ENCODE results near the gene PTEN. TPM values are rescaled to one million over a fixed set of nuclear protein-coding genes. Genes with fewer than 3 reads are reported as not detected.
A peak's percentile ranks its signal among the peaks of the same experiment; 100 is the strongest.

The PTEN gene
- total and polyA plus RNA-seq, 7 donors = 27.0 to 180 (median 80.0) TPM

DNA sequence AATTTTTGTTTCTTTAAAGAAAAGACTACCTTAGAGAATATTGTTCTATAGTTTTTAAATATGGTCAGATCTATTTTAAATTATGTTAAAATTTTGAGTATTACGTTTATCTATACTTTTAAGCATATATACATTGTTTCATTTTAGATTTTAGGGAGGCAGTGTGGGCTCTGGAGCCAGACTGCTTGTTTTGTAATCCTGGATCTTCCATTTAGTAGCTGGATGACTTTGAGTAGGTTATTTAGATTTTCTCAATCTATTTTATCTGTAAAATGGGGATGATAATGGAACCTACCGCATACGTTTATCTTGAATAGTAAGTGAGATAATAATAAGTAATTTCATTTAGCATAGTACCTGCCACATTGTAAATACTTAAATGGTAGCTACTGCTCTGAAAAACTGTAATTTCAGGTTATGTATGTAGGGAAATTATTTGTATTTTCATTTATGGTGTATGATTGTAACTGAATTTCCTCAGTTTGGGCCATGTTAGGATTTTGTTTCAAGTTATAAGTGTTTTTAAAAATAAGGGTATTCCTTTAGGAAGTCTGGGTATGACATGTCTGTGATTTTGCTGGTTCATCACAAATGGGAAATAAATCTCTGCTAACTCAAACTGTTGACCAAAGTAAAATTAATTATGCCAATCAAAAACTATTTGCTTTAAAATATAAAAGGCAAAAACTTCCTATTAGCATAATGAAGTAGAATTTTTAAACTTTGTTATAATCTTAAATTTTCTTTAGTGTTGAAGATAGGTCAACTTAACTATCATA, 6.5 kb downstream of the PTEN start:
- TF ChIP-seq EP300 (IDR thresholded peaks at IDR 0.05) (no peak), POLR2AphosphoS5 (IDR thresholded peaks at IDR 0.05) (no peak), POLR2A (IDR thresholded peaks at IDR 0.05) (no peak)
- TF ChIP-seq, protein P1, sequence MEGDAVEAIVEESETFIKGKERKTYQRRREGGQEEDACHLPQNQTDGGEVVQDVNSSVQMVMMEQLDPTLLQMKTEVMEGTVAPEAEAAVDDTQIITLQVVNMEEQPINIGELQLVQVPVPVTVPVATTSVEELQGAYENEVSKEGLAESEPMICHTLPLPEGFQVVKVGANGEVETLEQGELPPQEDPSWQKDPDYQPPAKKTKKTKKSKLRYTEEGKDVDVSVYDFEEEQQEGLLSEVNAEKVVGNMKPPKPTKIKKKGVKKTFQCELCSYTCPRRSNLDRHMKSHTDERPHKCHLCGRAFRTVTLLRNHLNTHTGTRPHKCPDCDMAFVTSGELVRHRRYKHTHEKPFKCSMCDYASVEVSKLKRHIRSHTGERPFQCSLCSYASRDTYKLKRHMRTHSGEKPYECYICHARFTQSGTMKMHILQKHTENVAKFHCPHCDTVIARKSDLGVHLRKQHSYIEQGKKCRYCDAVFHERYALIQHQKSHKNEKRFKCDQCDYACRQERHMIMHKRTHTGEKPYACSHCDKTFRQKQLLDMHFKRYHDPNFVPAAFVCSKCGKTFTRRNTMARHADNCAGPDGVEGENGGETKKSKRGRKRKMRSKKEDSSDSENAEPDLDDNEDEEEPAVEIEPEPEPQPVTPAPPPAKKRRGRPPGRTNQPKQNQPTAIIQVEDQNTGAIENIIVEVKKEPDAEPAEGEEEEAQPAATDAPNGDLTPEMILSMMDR (IDR thresholded peaks at IDR 0.05) = no peak
- Histone ChIP-seq H3K4me1 (peaks cover 0 to 72% (median 55%) of the 10 kb centered on the region in 4 donors), H3K36me3 (peaks cover 0 to 3% (median 0%) of the 10 kb centered on the region in 4 donors), H3K27me3 (no peaks in the 10 kb centered on the region), H3K4me3 (peak overlapping the region in 1 of 4 donors; percentile 82), H3K27ac (peak overlapping the region in 2 of 4 donors; percentile 5 to 99), H3K9me3 (no peaks in the 10 kb centered on the region)
- no peak for DNase-seq
- WGBS, 2 donors = 86 to 88% methylated on average over 3 of the region's 3 CpGs
- intact Hi-C loops (cut with DNase I) = no loop called here

DNA sequence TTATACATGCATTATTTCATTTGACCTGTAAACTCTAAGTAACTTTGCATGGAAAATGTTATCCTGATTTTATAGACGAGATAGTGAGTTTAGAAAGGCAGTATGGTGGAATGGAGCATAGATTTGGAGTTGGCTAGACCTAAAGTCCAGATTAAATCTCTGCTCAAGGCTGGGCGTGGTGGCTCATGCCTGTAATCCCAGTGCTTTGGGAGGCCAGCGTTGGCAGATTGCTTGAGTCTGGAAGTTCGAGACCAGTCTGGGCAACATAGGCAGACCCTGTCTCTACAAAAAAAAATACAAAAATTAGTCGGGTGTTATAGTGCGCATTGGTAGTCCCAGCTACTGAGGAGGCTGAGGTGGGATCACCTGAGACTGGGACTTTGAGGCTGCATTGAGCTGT, 9.4 kb downstream of the PTEN start:
- Histone ChIP-seq H3K27ac (no peak overlapping the region), H3K4me1 (peaks cover 0 to 87% (median 60%) of the 10 kb centered on the region in 4 donors), H3K36me3 (peaks cover 0 to 3% (median 0%) of the 10 kb centered on the region in 4 donors), H3K27me3 (no peaks in the 10 kb centered on the region), H3K4me3 (no peak overlapping the region), H3K9me3 (no peaks in the 10 kb centered on the region)
- WGBS, 2 donors = 96% methylated on average over 6 of the region's 6 CpGs
- no peak for DNase-seq
- intact Hi-C loops (cut with DNase I) = no loop called here
- TF ChIP-seq, protein P1 (IDR thresholded peaks at IDR 0.05) = no peak
- no peak for TF ChIP-seq EP300 (IDR thresholded peaks at IDR 0.05)
- no peak for TF ChIP-seq POLR2A (IDR thresholded peaks at IDR 0.05)
- TF ChIP-seq POLR2AphosphoS5 (IDR thresholded peaks at IDR 0.05) = no peak

DNA sequence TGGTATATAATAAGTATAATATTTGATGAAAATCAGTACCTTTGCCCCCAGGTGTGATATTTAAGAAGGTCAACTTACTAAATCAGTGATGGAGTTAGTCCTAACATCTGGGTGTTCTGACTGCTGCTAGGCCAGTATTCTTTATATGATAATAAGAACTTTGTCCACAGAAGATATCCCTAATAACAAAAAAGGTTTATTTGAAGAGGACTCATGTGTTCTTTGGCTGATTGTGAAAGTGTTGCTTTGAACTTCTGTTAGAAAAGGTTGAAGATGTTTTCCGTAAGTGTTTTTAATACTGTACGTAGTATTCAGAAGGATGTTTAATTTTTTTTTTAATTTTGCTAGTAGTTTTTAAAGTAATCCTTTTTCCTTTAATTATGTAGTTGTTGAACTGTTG, 10.2 kb downstream of the PTEN start:
- WGBS, 2 donors = 74 to 90% methylated on average over 2 of the region's 2 CpGs
- no peak for DNase-seq
- TF ChIP-seq POLR2A (IDR thresholded peaks at IDR 0.05) (no peak), EP300 (IDR thresholded peaks at IDR 0.05) (no peak), POLR2AphosphoS5 (IDR thresholded peaks at IDR 0.05) (no peak)
- TF ChIP-seq, protein P1 (IDR thresholded peaks at IDR 0.05) = no peak
- no peak overlapping the region for H3K27ac ChIP-seq
- H3K4me3 ChIP-seq = no peak overlapping the region
- H3K4me1 ChIP-seq = peaks cover 0 to 85% (median 56%) of the 10 kb centered on the region in 4 donors
- no peaks in the 10 kb centered on the region for H3K27me3 ChIP-seq
- H3K36me3 ChIP-seq = peaks cover 0 to 7% (median 0%) of the 10 kb centered on the region in 4 donors
- H3K9me3 ChIP-seq = no peaks in the 10 kb centered on the region
- intact Hi-C loops (cut with DNase I) = no loop called here

DNA sequence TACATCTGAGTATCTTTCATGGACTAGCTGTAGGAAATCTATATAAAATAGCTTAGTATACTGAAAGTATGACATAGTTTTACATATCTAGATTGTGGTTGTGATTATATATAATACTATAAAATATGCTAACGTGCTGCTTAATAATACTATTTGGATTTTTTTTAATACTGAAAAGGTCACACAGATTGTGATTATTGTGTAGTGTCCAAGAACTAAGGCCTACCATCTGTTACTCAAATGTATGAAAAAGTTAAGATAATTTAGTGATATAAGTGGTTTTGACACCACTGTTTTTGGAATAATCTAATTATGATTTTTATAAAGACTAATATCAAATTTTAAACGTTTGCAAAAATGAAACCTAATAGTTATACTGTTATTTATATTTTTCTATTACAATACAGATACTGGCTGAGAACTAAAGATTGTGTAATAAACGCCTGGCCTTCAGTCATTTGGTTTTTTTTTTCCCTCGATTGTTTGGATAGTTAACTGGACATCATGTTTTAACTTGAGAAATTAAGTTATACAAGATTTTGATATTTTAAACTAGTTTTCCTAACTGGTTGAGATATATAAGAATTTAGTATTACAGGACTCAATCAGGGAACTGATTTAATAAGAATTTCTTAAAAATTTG, 12.6 kb downstream of the PTEN start:
- Histone ChIP-seq H3K4me3 (no peak overlapping the region), H3K4me1 (peaks cover 0 to 64% (median 44%) of the 10 kb centered on the region in 4 donors), H3K36me3 (peaks cover 0 to 10% (median 0%) of the 10 kb centered on the region in 4 donors), H3K27ac (no peak overlapping the region), H3K9me3 (no peaks in the 10 kb centered on the region), H3K27me3 (no peaks in the 10 kb centered on the region)
- no peak for DNase-seq
- WGBS, 2 donors = 56 to 61% methylated on average over 4 of the region's 4 CpGs
- intact Hi-C loops (cut with DNase I) = no loop called here
- no peak for TF ChIP-seq POLR2A (IDR thresholded peaks at IDR 0.05)
- TF ChIP-seq EP300 (IDR thresholded peaks at IDR 0.05) = no peak
- TF ChIP-seq, protein P1 (IDR thresholded peaks at IDR 0.05) = no peak

All from sigmoid colon (tissue), 7 donors.